Lung (tissue), 12 donors: Measurements from ENCODE around the gene HES5. TPM values are rescaled to one million over a fixed set of nuclear protein-coding genes. Genes with fewer than 3 reads are reported as not detected.

Experiments used
- ATAC-seq: fragments of 200-7000 bp; cut with Tn5 transposase; one replicate; pipeline ENCODE4 v1.9.1; 2020; ENCODE audit warnings: moderate number of reproducible peaks; ENCODE audit not compliant: insufficient read depth, low FRiP score
- DNase-seq, 3 donors: peaks; one replicate each; pipeline ENCODE4 v3.0.0-alpha.2; 2013 to 2017
- H3K27ac ChIP-seq, 2 donors: one replicate each; pipeline ENCODE4 v1.5.1; 2013; ENCODE audit warnings: mild to moderate bottlenecking in 2 of 2, moderate library complexity in 2 of 2, control low read depth in 1 of 2, inconsistent platforms in 1 of 2, low read depth in 1 of 2, low read length in 1 of 2
- H3K27me3 ChIP-seq, 3 donors: one replicate each; pipeline ENCODE4 v1.5.1; 2013; ENCODE audit warnings: low read length in 2 of 3; ENCODE audit not compliant: control insufficient read depth in 3 of 3, insufficient read depth in 3 of 3
- H3K36me3 ChIP-seq, 4 donors: one replicate each; pipeline ENCODE4 v1.5.1; 2013; ENCODE audit warnings: low read length in 4 of 4, mild to moderate bottlenecking in 1 of 4, moderate library complexity in 1 of 4; ENCODE audit not compliant: control insufficient read depth in 4 of 4, insufficient read depth in 4 of 4
- H3K4me1 ChIP-seq, 5 donors: one replicate each; pipeline ENCODE4 v1.5.1; 2013; ENCODE audit warnings: low read length in 5 of 5, mild to moderate bottlenecking in 2 of 5, moderate library complexity in 1 of 5; ENCODE audit not compliant: control insufficient read depth in 5 of 5, insufficient read depth in 5 of 5
- H3K4me3 ChIP-seq: one replicate; pipeline ENCODE4 v1.5.1; 2013; ENCODE audit warnings: mild to moderate bottlenecking, control low read depth, moderate library complexity
- H3K9ac ChIP-seq, 2 donors: one replicate each; pipeline ENCODE4 v1.5.1; 2013; ENCODE audit warnings: low read length in 2 of 2, control low read depth in 1 of 2; ENCODE audit not compliant: insufficient read depth in 1 of 2
- H3K9me3 ChIP-seq, 4 donors: one replicate each; pipeline ENCODE4 v1.5.1; 2013; ENCODE audit warnings: low read length in 3 of 4, mild to moderate bottlenecking in 1 of 4, moderate library complexity in 1 of 4; ENCODE audit not compliant: control insufficient read depth in 4 of 4, insufficient read depth in 3 of 4
- CTCF ChIP-seq: IDR thresholded peaks from 2 replicates; pipeline ENCODE4 v1.5.1; 2012; ENCODE audit warnings: mild to moderate bottlenecking; ENCODE audit errors: control extremely low read depth, extremely low read depth
- WGBS, 2 donors: extraction: QIAGEN DNeasy Blood & Tissue Kit; methylation state at CpG; one replicate each; pipeline ENCODE4 v1.1.7; 2013; 5-methylcytosine and 5-hydroxymethylcytosine counted together
- polyA plus RNA-seq, 2 donors: library from polyadenylated mRNA; stranded (reverse); fragments of 200-250 nt; gene quantifications; one replicate each; pipeline ENCODE4 v1.2.1, GENCODE V29; 2013
- total RNA-seq, 2 donors: library from RNA; depleted of rRNA in 1 of 2; stranded (reverse); fragments of >200 nt in 1 of 2; gene quantifications; one replicate each; pipeline ENCODE4 v1.2.1, GENCODE V29; 2014 to 2021
- donor health status: control.
- donor health status: control.
- donor health status: Bipolar disorder and iron deficiency.
- donor health status: healthy.
- donor health status: DM: yes; HTN: yes; CAD: no.

HES5 gene
- total and polyA plus RNA-seq, 4 donors, result 0.16 to 1.00 (median 0.36) TPM

- H3K4me3 ChIP-seq, result no peak overlapping the region
- peaks cover 0 to 2% (median 0%) of the 10 kb centered on the region in 3 donors for H3K27me3 ChIP-seq
- no peak overlapping the region for H3K9ac ChIP-seq
- no peaks in the 10 kb centered on the region for H3K4me1 ChIP-seq
- H3K27ac ChIP-seq, result no peak overlapping the region
- no peak for TF ChIP-seq CTCF
- no peak for ATAC-seq
- peaks cover 0 to 7% (median 2%) of the 10 kb centered on the region in 4 donors for H3K9me3 ChIP-seq
- DNase-seq, result no peak
- H3K36me3 ChIP-seq, result no peaks in the 10 kb centered on the region
- WGBS, 2 donors, result 62 to 79% methylated on average over 19 of the region's 19 CpGs
Observed at GRCh38 chr1:2493218-2493617, 36.8 kb downstream of the HES5 start.

GRCh38 chr1:2492091-2492490, 38.0 kb downstream of the HES5 start:
- H3K9ac ChIP-seq, result no peak overlapping the region
- H3K36me3 ChIP-seq, result no peaks in the 10 kb centered on the region
- H3K27me3 ChIP-seq, result peaks cover 0 to 2% (median 0%) of the 10 kb centered on the region in 3 donors
- no peaks in the 10 kb centered on the region for H3K4me1 ChIP-seq
- no peak overlapping the region for H3K4me3 ChIP-seq
- ATAC-seq (no peak), DNase-seq (no peak)
- WGBS, 2 donors, result 59 to 73% methylated on average over 13 of the region's 13 CpGs
- H3K27ac ChIP-seq, result no peak overlapping the region
- peaks cover 0 to 11% (median 2%) of the 10 kb centered on the region in 4 donors for H3K9me3 ChIP-seq
- TF ChIP-seq CTCF, result no peak

- TF ChIP-seq CTCF, result no peak
- Histone ChIP-seq H3K4me3 (no peak overlapping the region), H3K27me3 (peaks cover 0 to 2% (median 0%) of the 10 kb centered on the region in 3 donors), H3K4me1 (no peaks in the 10 kb centered on the region), H3K27ac (no peak overlapping the region), H3K9me3 (peaks cover 0 to 11% (median 2%) of the 10 kb centered on the region in 4 donors), H3K9ac (no peak overlapping the region), H3K36me3 (no peaks in the 10 kb centered on the region)
- ATAC-seq (no peak), DNase-seq (no peak)
- 87 to 93% methylated on average over 14 of the region's 14 CpGs for WGBS, 2 donors
Observed at GRCh38 chr1:2489615-2490014, 40.4 kb downstream of the HES5 start.

- H3K9ac ChIP-seq, result no peak overlapping the region
- peaks cover 0 to 11% (median 2%) of the 10 kb centered on the region in 4 donors for H3K9me3 ChIP-seq
- TF ChIP-seq CTCF, result no peak
- H3K4me1 ChIP-seq, result no peaks in the 10 kb centered on the region
- no peaks in the 10 kb centered on the region for H3K36me3 ChIP-seq
- no peak for ATAC-seq
- H3K4me3 ChIP-seq, result no peak overlapping the region
- DNase-seq, result no peak
- 87 to 88% methylated on average over 2 of the region's 2 CpGs for WGBS, 2 donors
- H3K27ac ChIP-seq, result no peak overlapping the region
- H3K27me3 ChIP-seq, result peaks cover 0 to 2% (median 0%) of the 10 kb centered on the region in 3 donors
Observed at GRCh38 chr1:2488688-2489087, 41.4 kb downstream of the HES5 start.
